Stimulated activated naive CD8-positive, alpha-beta T cell treated with anti-CD3 and anti-CD28 coated beads, Interleukin-15, amount 100 ng/mL, for 72 hours (primary cell): ENCODE measurements around the gene SLC2A13.

ENCODE experiments used
- ATAC-seq: fragments of 150-1000 bp; cut with Tn5 transposase; 2 replicates; pipeline ENCODE4 v1.10.0; 2021; ENCODE audit warnings: mild to moderate bottlenecking, moderate library complexity
- DNase-seq, 2 donors: peaks; one replicate each; pipeline ENCODE4 v3.0.0; 2021 to 2022
- H3K27ac Mint-ChIP-seq, 2 donors: one replicate each; pipeline ENCODE4 v1.8.0; 2022; ENCODE audit warnings: mild to moderate bottlenecking in 2 of 2, mixed read lengths in 2 of 2, moderate library complexity in 2 of 2
- H3K27me3 Mint-ChIP-seq: one replicate; pipeline ENCODE4 v1.8.0; 2022; ENCODE audit warnings: mixed read lengths
- H3K4me1 Mint-ChIP-seq: one replicate; pipeline ENCODE4 v1.8.0; 2022; ENCODE audit warnings: mild to moderate bottlenecking, mixed read lengths
- H3K4me3 Mint-ChIP-seq, 2 donors: one replicate each; pipeline ENCODE4 v1.8.0; 2022; ENCODE audit warnings: mild to moderate bottlenecking in 2 of 2, mixed read lengths in 2 of 2, moderate library complexity in 1 of 2
- H3K9me3 Mint-ChIP-seq, 2 donors: one replicate each; pipeline ENCODE4 v1.8.0; 2022; ENCODE audit warnings: mixed read lengths in 2 of 2

SLC2A13 gene

DNA sequence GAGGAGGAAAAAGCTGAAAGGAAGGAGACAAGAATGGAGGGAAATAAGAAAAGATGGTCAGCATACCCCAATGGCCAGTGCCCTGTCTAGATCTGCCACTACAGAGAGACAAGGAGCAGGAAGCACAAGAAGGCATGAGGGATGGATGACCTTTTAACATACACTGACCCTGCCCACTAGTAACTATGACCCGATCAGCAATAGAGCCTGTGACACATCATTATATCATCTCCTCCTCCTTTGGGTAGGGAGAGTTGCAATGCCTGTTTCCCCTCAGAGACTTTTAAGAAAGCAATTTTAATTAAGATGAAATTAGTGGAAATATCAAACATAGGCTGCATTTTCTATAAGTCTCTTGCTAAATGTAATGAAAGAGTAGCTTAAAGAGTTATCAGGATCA is 4.7 kb upstream of the SLC2A13 start:
- ATAC-seq (no peak), DNase-seq (no peak)
- Mint-ChIP-seq H3K4me3 (no peak overlapping the region), H3K4me1 (peaks cover 19% of the 10 kb centered on the region), H3K27ac (no peak overlapping the region), H3K27me3 (no peaks in the 10 kb centered on the region), H3K9me3 (no peaks in the 10 kb centered on the region)

DNA sequence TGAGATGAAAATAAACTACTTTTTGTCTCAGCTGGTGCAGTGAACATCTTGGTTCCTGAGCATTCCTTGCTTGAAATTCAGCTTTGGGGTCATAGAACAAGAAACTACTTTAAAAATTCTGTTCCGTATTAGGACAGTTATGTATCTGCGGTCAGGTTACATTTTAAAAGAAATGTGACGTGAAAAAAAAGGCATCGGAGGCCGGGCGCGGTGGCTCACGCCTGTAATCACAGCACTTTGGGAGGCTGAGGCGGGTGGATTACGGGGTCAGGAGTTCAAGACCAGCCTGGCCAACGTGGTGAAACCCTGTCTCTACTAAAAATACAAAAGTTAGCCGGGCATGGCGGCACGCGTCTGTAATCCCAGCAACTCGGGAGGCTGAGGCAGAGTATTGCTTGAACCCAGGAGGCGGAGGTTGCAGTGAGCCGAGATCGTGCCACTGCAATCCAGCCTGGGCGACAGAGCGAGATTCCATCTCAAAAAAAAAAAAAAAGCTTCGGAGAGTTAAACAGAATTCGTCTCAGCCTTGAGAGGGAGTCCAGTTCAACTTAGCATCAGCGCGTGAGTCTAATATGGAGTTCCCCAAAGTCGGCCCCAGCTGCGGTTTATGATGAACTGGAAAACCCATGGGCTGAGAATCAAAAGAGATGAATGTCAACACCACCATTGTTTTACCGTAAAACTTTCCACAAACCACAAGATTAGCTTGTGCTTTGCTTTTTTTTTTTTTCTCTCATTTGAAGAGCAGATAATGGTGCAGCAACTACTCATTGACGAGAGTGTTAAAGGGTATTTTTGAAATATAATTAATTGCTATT is 2.1 kb upstream of the SLC2A13 start:
- Mint-ChIP-seq H3K9me3 (no peaks in the 10 kb centered on the region), H3K27me3 (no peaks in the 10 kb centered on the region), H3K27ac (peak overlapping the region in 1 of 2 donors; percentile 59), H3K4me1 (peaks cover 39% of the 10 kb centered on the region), H3K4me3 (peak overlapping the region; percentile 81 to 83)
- ATAC-seq: no peak
- peak in 1 of 2 donors; percentile 19 for DNase-seq

DNA sequence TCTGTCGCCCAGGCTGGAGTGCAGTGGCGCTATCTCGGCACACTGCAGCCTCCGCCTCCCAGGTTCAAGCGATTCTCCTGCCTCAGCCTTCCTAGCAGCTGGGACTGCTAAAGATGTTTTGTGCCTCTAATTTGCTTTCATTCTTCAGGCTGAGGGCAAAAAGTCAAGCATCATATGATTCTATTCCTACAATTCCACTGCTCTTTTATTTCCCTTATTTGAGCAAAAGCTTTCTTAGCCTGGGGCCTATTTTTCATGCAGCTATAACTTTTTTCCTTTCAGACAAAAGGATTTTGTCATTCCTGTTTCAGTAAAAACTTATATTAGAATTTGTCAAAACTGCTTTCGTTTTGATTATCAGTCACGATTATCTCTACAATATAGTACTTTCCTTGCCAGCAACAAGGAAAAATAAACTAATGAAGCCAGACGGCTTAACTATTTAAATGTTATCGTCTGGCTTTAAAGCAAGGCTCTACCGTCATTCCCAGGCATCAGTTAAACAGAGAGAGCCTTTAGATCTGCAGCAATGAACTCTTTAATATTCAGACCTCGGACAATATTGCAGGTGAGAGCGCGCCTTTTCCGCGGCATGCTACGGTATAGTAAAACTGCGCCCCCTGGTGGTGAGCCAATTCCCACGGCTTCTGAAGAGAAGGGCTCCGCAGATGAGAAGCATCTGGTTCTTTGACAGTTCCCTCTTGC is 1.4 kb upstream of the SLC2A13 start:
- Mint-ChIP-seq H3K27me3 (no peaks in the 10 kb centered on the region), H3K9me3 (no peaks in the 10 kb centered on the region), H3K4me3 (peak overlapping the region; percentile 81 to 83), H3K27ac (no peak overlapping the region), H3K4me1 (peaks cover 41% of the 10 kb centered on the region)
- DNase-seq (peak; percentile 81 to 82), ATAC-seq (peak; percentile 50)

DNA sequence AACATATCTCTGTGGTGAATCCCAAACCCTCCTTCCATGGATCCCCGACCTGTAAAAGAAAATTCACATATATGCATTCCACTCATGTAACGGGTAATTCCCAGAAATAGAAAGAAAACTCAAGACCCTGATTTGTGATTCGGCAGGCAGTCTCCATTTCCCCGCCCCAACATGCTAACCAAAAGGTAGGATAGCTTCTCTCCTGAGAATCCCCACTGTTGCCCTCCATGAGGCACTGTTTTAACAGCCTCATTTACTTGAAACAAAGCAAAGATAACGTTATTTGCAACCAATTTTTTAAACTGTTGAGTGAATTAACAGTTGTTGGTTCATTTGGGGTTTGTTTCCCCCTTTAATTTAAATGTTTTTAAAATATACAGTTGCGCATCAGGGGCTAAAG is 774 bp upstream of the SLC2A13 start:
- H3K27ac Mint-ChIP-seq: no peak overlapping the region
- ATAC-seq: no peak

DNA sequence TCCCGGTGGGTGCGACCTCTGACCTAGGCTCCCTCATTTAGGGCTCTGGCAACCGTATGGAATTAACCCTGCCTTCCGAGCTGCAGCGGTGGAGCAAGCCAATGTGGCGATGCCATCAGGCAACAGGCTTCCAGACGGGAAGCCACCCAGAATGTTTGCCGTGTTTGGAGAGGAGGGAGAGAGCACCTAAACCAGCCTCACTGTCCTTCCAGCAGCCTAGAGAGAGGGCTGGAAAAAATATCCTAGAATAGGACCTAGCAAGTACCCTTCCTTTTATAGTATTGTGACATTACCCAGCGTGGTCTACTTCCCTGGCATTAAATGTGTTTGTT is 287 bp upstream of the SLC2A13 start:
- peak; percentile 0 for ATAC-seq
- H3K27me3 Mint-ChIP-seq: no peaks in the 10 kb centered on the region
- peak overlapping the region; percentile 81 to 83 for H3K4me3 Mint-ChIP-seq
- H3K27ac Mint-ChIP-seq: no peak overlapping the region
- no peaks in the 10 kb centered on the region for H3K9me3 Mint-ChIP-seq
- peaks cover 41% of the 10 kb centered on the region for H3K4me1 Mint-ChIP-seq
- DNase-seq: no peak

More for the DNA sequence above, 774 bp upstream of the SLC2A13 start:
- peaks cover 41% of the 10 kb centered on the region for H3K4me1 Mint-ChIP-seq
- DNase-seq: no peak
- H3K9me3 Mint-ChIP-seq: no peaks in the 10 kb centered on the region
- no peaks in the 10 kb centered on the region for H3K27me3 Mint-ChIP-seq
- peak overlapping the region; percentile 81 to 83 for H3K4me3 Mint-ChIP-seq

DNA sequence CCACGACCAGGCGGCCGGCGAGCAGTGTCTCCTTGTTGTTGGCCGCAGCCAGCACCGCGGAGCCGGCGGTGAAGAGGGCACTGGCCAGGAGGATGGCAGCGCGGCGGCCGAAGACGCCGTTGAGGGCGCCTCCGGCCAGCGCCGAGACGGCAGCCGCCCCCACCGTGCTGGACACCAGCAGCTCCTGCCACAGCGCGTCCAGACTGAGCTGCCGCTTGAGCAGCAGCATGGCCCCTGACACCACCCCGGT is 691 bp downstream of the SLC2A13 start:
- no peak overlapping the region for H3K27ac Mint-ChIP-seq
- DNase-seq (no peak), ATAC-seq (no peak)
- peaks cover 41% of the 10 kb centered on the region for H3K4me1 Mint-ChIP-seq
- H3K4me3 Mint-ChIP-seq: peak overlapping the region; percentile 76 to 77
- no peaks in the 10 kb centered on the region for H3K9me3 Mint-ChIP-seq
- no peaks in the 10 kb centered on the region for H3K27me3 Mint-ChIP-seq

DNA sequence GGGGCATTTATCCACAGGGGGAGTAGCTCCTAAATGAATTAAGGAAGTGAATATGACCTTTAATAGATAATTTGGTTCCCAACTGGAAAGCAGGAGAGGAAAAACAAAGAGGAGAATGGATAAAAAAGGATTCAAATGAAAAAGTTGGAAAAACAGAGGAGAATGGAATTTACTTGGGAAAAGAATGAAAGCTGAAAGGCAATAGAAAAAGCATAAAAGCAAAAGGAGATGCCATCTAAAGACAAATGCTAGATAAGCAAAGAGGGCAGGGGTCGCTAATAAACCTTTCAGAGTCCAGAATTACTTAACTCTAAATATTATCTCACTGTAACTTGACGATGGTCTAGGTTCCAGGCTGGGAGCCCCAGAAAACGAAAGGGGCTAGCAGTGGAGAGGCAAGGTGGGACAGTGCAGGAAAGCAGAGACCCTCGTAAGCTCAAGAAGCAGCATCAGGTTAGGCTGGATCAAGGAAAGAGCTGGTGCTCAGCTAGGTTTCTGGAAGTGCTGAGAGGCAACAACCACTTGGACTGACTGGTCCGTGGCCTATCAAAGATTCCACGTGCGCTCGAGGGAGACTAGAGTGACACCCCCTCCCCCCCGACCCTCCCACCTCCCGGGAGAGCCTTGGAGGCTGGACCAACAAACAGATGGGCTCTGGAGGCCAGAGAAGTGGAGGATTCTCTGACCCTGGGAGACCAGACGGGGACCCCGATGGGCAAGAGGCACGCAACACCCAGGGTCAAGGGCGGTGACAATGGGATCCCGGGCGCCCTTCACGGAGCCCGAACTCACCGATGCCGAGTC is 1.2 kb downstream of the SLC2A13 start:
- Mint-ChIP-seq H3K9me3 (no peaks in the 10 kb centered on the region), H3K27me3 (no peaks in the 10 kb centered on the region), H3K27ac (peak overlapping the region; percentile 27 to 52), H3K4me3 (peak overlapping the region; percentile 76 to 77), H3K4me1 (peaks cover 41% of the 10 kb centered on the region)
- peak; percentile 24 for ATAC-seq
- DNase-seq: peak in 1 of 2 donors; percentile 4

DNA sequence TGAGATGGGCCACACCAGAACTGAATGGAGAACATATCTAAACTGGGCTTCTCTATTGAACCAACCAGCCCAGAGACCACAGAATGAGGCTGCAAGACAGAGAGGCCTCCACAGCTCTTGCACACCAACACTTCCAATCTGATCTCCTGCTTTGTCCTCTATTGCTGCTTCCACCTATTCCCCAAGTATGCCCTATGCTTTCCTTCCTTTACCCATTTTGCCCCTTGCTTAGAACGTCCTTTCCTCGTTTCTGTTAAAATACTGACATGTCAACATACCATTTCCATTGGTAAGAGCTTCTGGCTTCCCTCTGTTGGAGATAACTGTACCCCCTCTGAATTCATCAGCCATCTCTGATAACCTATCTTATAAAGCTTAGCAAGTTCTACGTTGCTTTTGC is 2.8 kb downstream of the SLC2A13 start:
- Mint-ChIP-seq H3K27me3 (no peaks in the 10 kb centered on the region), H3K4me3 (no peak overlapping the region), H3K4me1 (peaks cover 46% of the 10 kb centered on the region), H3K27ac (no peak overlapping the region), H3K9me3 (no peaks in the 10 kb centered on the region)
- no peak for DNase-seq
- ATAC-seq: no peak

DNA sequence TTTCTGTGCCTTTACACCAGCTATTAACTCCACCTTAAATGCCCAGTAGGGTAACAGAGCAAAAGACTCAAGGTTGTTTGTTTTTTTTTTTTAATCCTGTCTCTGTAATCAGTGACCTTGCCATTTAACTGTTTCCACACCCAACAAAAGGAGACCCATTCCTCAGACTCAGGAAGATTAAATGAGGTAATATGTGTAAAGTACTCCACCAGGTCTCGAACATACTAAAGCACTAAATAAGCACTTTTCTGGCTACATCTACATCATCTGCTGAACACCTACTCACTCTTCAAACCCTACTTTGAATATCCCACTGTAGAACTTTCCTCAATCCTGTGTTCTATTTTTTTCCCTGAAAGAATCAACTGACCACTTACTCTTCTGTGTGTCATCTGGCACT is 4.1 kb downstream of the SLC2A13 start:
- H3K27me3 Mint-ChIP-seq: no peaks in the 10 kb centered on the region
- no peak overlapping the region for H3K4me3 Mint-ChIP-seq
- DNase-seq: no peak
- H3K9me3 Mint-ChIP-seq: no peaks in the 10 kb centered on the region
- H3K27ac Mint-ChIP-seq: no peak overlapping the region
- ATAC-seq: no peak
- peaks cover 34% of the 10 kb centered on the region for H3K4me1 Mint-ChIP-seq

DNA sequence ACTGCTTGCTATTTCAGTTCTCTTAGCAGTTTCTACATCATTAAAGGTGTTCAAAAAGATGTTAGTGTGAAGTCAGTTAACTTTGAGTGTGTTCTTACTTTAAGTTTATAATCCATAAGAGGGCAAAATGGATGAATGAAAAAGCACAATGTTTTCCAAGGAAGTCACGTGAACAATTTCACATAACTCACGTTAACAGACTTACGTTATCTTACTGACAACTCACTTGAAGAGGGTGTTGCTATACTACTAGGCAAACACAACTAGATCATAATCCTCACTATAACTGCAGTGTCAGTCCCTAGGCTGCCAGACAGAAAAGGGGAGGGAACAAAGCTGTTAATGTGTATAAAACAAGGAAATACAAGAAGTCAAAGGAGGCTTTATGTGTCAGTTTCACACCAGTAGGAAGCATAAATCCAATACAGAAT is 6.4 kb downstream of the SLC2A13 start:
- ATAC-seq (no peak), DNase-seq (no peak)
- H3K9me3 Mint-ChIP-seq: no peaks in the 10 kb centered on the region
- H3K4me1 Mint-ChIP-seq: peaks cover 22% of the 10 kb centered on the region
- H3K4me3 Mint-ChIP-seq: no peak overlapping the region
- no peaks in the 10 kb centered on the region for H3K27me3 Mint-ChIP-seq
- H3K27ac Mint-ChIP-seq: no peak overlapping the region

DNA sequence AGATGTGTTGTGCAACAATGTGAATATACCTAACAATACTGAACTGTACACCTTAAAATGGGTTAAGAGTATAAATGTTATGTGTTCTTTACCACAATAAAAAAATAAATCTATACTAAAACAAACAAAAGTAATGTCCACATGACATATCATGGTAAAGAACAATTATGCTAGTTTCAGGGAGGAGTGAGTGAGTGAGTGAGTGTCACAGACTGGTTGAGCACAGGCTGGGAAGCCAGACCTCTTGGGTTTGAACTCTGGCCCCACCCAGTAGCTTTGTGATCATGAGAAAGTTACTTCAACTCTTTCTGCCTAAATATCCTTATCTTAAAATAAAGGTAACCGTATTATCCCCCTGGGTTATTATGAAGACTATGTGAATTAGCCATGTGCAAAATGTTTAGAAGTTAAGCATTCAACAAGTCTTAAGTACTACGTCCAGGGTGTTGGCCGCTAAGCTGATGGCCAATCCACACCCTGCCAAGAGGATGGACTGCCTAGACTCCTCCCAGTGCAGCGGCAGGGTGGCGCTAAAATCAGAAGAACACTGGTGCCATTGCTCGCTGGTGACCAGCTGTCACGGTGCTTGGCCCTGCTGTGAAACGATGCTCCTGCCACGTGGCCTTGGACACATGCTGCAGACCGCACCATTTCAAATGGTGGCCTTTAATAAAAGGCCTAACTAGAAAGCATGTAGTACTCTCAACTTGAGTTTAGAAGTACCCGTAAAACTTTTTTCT is 7.3 kb downstream of the SLC2A13 start:
- Mint-ChIP-seq H3K9me3 (no peaks in the 10 kb centered on the region), H3K27me3 (no peaks in the 10 kb centered on the region), H3K4me3 (no peak overlapping the region), H3K27ac (no peak overlapping the region), H3K4me1 (peaks cover 13% of the 10 kb centered on the region)
- ATAC-seq (no peak), DNase-seq (no peak)

DNA sequence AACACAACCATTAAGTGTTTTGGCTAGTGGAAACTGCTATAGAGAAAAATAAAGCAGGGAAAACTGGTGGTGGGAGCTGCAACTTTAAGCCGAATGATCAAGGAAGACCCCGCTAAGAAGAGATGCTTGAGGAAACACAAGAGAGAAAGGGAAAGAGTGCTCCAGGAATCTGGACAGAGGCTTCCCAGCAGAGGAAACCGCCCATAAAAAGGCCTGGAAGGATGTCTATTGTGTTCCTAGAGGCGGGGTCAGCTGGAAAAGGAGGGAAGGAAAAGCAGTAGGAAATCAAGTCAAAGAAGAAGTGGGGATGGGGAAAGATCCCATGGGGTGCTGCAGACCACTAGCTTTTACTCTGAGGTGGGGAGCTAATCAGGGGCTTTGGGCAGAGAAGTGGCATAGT is 12.4 kb downstream of the SLC2A13 start:
- no peaks in the 10 kb centered on the region for H3K9me3 Mint-ChIP-seq
- no peak for DNase-seq
- H3K27me3 Mint-ChIP-seq: no peaks in the 10 kb centered on the region
- no peak overlapping the region for H3K27ac Mint-ChIP-seq
- H3K4me3 Mint-ChIP-seq: no peak overlapping the region
- ATAC-seq: no peak
- no peaks in the 10 kb centered on the region for H3K4me1 Mint-ChIP-seq

DNA sequence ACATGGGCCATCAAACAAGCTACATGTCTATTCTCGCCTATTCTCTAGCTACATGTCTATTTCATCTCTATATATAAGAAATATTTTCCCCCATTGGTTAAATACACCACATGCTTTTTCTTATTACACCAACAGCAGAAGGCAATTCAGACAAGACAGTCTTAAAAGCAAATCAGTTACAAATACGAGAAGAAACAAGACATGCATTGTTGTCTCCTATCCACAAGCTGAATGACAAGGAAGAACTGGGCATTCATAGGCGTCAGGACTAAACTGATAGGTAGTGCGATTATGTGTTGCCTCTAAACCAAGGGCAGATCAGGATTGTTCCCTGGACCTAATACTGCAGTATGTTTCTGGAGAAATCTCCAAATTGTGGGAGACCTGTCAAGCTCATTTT is 19.4 kb downstream of the SLC2A13 start:
- ATAC-seq (no peak), DNase-seq (no peak)
- Mint-ChIP-seq H3K27me3 (no peaks in the 10 kb centered on the region), H3K27ac (no peak overlapping the region), H3K4me1 (no peaks in the 10 kb centered on the region), H3K9me3 (peaks cover 0 to under 1% of the 10 kb centered on the region in 2 donors), H3K4me3 (no peak overlapping the region)

DNA sequence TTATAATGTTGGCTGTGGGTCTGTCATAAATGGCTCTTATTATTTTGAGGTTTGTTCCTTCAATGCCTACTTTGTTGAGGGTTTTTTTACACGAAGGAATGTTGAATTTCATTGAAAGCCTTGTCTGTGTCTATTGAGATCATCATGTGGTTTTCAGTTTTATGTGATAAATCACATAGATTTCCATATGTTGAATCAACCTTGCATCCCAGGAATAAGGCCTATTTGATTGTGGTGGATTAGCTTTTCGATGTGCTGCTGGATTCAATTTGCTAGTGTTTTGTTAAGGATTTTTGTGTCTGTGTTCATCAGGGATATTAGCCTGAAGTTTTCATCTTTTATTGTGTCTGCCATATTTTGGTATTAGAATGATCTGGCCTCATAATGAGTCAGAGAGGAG is 27.6 kb downstream of the SLC2A13 start:
- no peaks in the 10 kb centered on the region for H3K4me1 Mint-ChIP-seq
- H3K27me3 Mint-ChIP-seq: no peaks in the 10 kb centered on the region
- ATAC-seq: no peak

DNA sequence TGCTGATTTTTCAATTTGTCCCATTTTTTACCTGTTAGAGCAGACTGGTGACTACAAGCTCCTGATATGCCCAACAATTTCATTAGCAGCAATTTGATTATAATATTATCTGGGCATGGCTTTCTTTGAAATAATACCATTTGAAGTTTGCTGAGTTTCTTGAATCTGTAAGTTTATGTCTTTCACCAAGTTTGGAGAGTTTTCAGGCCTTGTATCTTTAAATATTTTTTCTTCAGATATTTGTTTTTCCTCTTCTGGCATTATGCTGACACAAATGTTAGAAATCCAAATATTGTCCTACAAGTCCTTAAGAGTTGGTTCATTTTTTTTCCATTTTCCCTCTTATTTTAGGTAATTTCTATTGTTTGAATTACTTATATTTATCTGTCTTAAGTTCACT is 30.4 kb downstream of the SLC2A13 start:
- H3K9me3 Mint-ChIP-seq: peaks cover 20 to 32% of the 10 kb centered on the region in 2 donors
- ATAC-seq: no peak
- H3K4me3 Mint-ChIP-seq: no peak overlapping the region
- H3K27ac Mint-ChIP-seq: no peak overlapping the region
- H3K27me3 Mint-ChIP-seq: no peaks in the 10 kb centered on the region
- peaks cover 7% of the 10 kb centered on the region for H3K4me1 Mint-ChIP-seq
- DNase-seq: no peak

More for the DNA sequence above, 27.6 kb downstream of the SLC2A13 start:
- Mint-ChIP-seq H3K27ac (no peak overlapping the region), H3K4me3 (no peak overlapping the region), H3K9me3 (peaks cover 20 to 40% of the 10 kb centered on the region in 2 donors)
- DNase-seq: no peak
